SK-N-SH treated with all-trans-retinoic acid at 6 μM for 48 hours (cell line): Measurements from ENCODE around the gene CDK10.

Source experiments
- ATAC-seq: fragments of 200-7000 bp; cut with Tn5 transposase; 3 replicates; pipeline ENCODE4 v1.9.1; 2020; ENCODE audit warnings: mild to moderate bottlenecking, moderate library complexity
- ARNTL ChIP-seq: fragments of 450-650 bp; formaldehyde crosslinking; IDR thresholded peaks from 2 replicates; pipeline ENCODE4 v1.5.0; 2020; ENCODE audit warnings: low read depth, mild to moderate bottlenecking, moderate library complexity, borderline replicate concordance
- BACH2 ChIP-seq: fragments of 250-450 bp; sonication (Bioruptor Pico); IDR thresholded peaks from 2 replicates; pipeline ENCODE4 v1.9.0; 2021; ENCODE audit warnings: mild to moderate bottlenecking, borderline replicate concordance
- CREB5 ChIP-seq: fragments of 250-450 bp; sonication (Bioruptor Pico); IDR thresholded peaks from 2 replicates; pipeline ENCODE4 v1.5.1; 2020; ENCODE audit warnings: low read depth, mild to moderate bottlenecking, moderate library complexity
- CSDC2 ChIP-seq: fragments of 250-450 bp; sonication (Bioruptor Pico); IDR thresholded peaks from 2 replicates; pipeline ENCODE4 v1.5.0; 2020; ENCODE audit warnings: mild to moderate bottlenecking, moderate library complexity
- CSRNP3 ChIP-seq: fragments of 250-450 bp; sonication (Bioruptor Pico); IDR thresholded peaks from 2 replicates; pipeline ENCODE4 v1.5.1; 2021; ENCODE audit warnings: mild to moderate bottlenecking, moderate library complexity
- ESRRG ChIP-seq: fragments of 250-450 bp; sonication (Bioruptor Pico); IDR thresholded peaks from 2 replicates; pipeline ENCODE4 v1.6.1; 2021; ENCODE audit warnings: mild to moderate bottlenecking
- ISL1 ChIP-seq: fragments of 250-450 bp; sonication (Bioruptor Pico); IDR thresholded peaks from 2 replicates; pipeline ENCODE4 v2.1.2; 2022; ENCODE audit warnings: mild to moderate bottlenecking, moderate library complexity
- OSR1 ChIP-seq: fragments of 250-450 bp; sonication (Bioruptor Pico); IDR thresholded peaks from 2 replicates; pipeline ENCODE4 v1.8.0; 2022; ENCODE audit warnings: moderate library complexity, mild to moderate bottlenecking, inconsistent platforms
- PATZ1 ChIP-seq: fragments of 250-450 bp; sonication (Bioruptor Pico); IDR thresholded peaks from 2 replicates; pipeline ENCODE4 v1.8.0; 2020; ENCODE audit warnings: mild to moderate bottlenecking, moderate library complexity, borderline replicate concordance
- POU6F1 ChIP-seq: fragments of 250-450 bp; sonication (Bioruptor Pico); IDR thresholded peaks from 2 replicates; pipeline ENCODE4 v1.8.0; 2021; ENCODE audit warnings: low read depth, mild to moderate bottlenecking, moderate library complexity, borderline replicate concordance
- RARB ChIP-seq: fragments of 250-450 bp; sonication (Bioruptor Pico); IDR thresholded peaks from 2 replicates; pipeline ENCODE4 v1.8.0; 2021; ENCODE audit warnings: mild to moderate bottlenecking, moderate library complexity
- SNAI2 ChIP-seq: fragments of 250-450 bp; sonication (Bioruptor Pico); IDR thresholded peaks from 2 replicates; pipeline ENCODE4 v1.5.0; 2020; ENCODE audit warnings: mild to moderate bottlenecking, moderate library complexity
- TCF4 ChIP-seq: fragments of 250-450 bp; sonication (Bioruptor Pico); IDR thresholded peaks from 2 replicates; pipeline ENCODE4 v1.8.0; 2021; ENCODE audit warnings: mild to moderate bottlenecking, moderate library complexity, borderline replicate concordance
- TOX ChIP-seq: fragments of 250-450 bp; sonication (Bioruptor Pico); IDR thresholded peaks from 2 replicates; pipeline ENCODE4 v1.8.0; 2021; ENCODE audit warnings: mild to moderate bottlenecking, moderate library complexity, borderline replicate concordance
- TSHZ2 ChIP-seq: fragments of 250-450 bp; sonication (Bioruptor Pico); IDR thresholded peaks from 2 replicates; pipeline ENCODE4 v1.5.0; 2020; ENCODE audit warnings: mild to moderate bottlenecking, moderate library complexity
- ZC3H10 ChIP-seq: fragments of 250-450 bp; sonication (Bioruptor Pico); IDR thresholded peaks from 2 replicates; pipeline ENCODE4 v1.5.1; 2021; ENCODE audit warnings: mild to moderate bottlenecking, moderate library complexity
- ZFP3 ChIP-seq: fragments of 250-450 bp; sonication (Bioruptor Pico); IDR thresholded peaks from 2 replicates; pipeline ENCODE4 v1.5.0; 2020; ENCODE audit warnings: mild to moderate bottlenecking, moderate library complexity
- ZFP30 ChIP-seq: fragments of 450-650 bp; formaldehyde crosslinking; IDR thresholded peaks from 2 replicates; pipeline ENCODE4 v1.5.0; 2022; ENCODE audit warnings: mild to moderate bottlenecking, moderate library complexity
- ZNF565 ChIP-seq: fragments of 450-650 bp; formaldehyde crosslinking; conservative IDR thresholded peaks from 2 replicates; pipeline ENCODE4 v1.5.0; 2020; ENCODE audit warnings: low read depth, mild to moderate bottlenecking, moderate library complexity
- ZNF70 ChIP-seq: fragments of 450-650 bp; formaldehyde crosslinking; IDR thresholded peaks from 2 replicates; pipeline ENCODE4 v1.5.0; 2020; ENCODE audit warnings: mild to moderate bottlenecking, moderate library complexity
- ZNF8 ChIP-seq: fragments of 450-650 bp; formaldehyde crosslinking; IDR thresholded peaks from 2 replicates; pipeline ENCODE4 v1.5.0; 2020; ENCODE audit warnings: mild to moderate bottlenecking, moderate library complexity

CDK10 gene

GRCh38 chr16:89732142-89732917 lies 45.8 kb downstream of the CDK10 start (continued):
- TF ChIP-seq PATZ1 (CRISPR knock-in tag) (no peak), ZNF70 (no peak), CSRNP3 (CRISPR knock-in tag) (no peak), ZNF565 (CRISPR knock-in tag) (no peak), TSHZ2 (no peak)
- TF ChIP-seq, all 23 proteins: peak for 0

- no peak for ATAC-seq
- no peak for TF ChIP-seq TOX (CRISPR knock-in tag)
- no peak for TF ChIP-seq ZNF70
- no peak for TF ChIP-seq PATZ1 (CRISPR knock-in tag)
- no peak for TF ChIP-seq BACH2 (CRISPR knock-in tag)
- no peak for TF ChIP-seq TCF4 (CRISPR knock-in tag)
- TF ChIP-seq CSRNP3 (CRISPR knock-in tag) = no peak
- TF ChIP-seq OSR1 (CRISPR knock-in tag) = no peak
- TF ChIP-seq POU6F1 = no peak
- no peak for TF ChIP-seq CREB5 (CRISPR knock-in tag)
- no peak for TF ChIP-seq ZC3H10 (CRISPR knock-in tag)
- TF ChIP-seq ZFP3 (CRISPR knock-in tag) = no peak
- TF ChIP-seq ZNF8 (CRISPR knock-in tag) = no peak
- TF ChIP-seq ZFP30 = no peak
- no peak for TF ChIP-seq ESRRG
- TF ChIP-seq SNAI2 = no peak
- no peak for TF ChIP-seq ISL1 (CRISPR knock-in tag)
- no peak for TF ChIP-seq ARNTL (CRISPR knock-in tag)
- no peak for TF ChIP-seq RARB (CRISPR knock-in tag)
- TF ChIP-seq CSDC2 (CRISPR knock-in tag) = no peak
Measured at GRCh38 chr16:89732918-89733242, 46.4 kb downstream of the CDK10 start.
